ENCODE data around the gene MYH11.
"Not testable (repeated sequence)": the region's sequence is repeated elsewhere in the genome, so short reads cannot be mapped to it uniquely, and the experiment has no call there.

Gene MYH11

DNA sequence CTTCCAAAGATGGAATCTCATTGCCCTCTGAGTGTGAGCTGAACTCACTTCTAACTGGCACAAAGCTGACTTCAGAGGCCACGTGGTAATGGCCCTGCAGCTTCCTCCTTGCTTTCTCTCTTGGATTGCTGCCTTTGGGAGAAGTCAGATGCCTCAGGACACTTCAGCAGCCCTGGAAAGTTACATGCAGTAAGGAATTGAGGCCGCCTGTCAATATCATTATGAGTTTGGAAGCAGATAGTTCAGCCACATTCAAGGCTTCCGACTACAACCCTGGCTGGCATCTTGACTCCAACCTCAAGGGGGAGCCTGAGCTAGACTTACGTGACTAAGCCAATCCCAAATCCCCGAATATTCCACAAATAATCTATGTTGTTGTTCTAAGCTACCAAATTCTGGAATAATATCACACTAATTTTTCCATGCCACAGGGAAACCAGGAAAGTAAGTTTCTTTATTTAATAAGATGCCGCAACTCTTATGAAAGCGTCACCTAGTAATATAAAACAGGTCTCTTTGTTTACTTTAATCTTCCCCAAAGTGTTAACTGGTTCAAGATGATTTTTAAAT is 18.0 kb upstream of the MYH11 start:
- DNase-seq: no peak

DNA sequence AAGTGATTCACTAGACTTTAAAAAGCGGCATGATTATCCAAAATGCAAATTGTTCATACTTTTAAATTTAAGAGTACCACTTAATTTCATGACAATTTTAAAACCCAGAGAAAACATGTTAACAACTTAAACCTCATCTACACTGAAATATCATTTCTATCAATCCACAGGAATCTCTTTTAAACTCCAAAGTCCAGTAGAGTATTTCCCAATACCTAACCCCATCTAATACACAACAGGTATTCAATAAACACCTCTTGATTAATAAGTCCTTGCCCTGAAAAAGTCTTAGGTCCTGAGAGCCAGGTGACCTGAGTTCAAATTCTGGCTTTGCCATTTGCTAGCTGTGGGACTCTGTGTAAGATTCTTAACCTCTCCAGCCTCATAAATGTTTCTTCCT is 16.9 kb upstream of the MYH11 start:
- no peak for DNase-seq

DNA sequence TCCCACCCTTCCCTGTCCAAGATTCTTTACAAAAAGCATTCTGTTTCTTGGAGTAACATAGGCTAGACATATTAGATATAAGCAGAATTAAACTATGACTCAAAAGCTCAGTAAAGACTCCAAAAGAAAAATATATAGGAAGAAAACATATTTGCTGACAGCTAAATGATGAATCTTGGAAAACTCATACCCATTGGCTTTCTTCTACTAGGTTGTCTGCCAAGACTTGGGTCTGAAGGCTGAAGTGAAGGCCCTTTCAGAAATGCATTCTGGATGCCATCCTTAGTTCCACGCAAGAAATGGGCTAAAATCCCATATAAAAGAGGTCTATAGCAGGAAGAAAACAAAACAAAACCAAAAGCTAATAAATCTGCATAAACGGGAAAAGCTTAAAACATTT is 16.5 kb upstream of the MYH11 start:
- no peak for DNase-seq

DNA sequence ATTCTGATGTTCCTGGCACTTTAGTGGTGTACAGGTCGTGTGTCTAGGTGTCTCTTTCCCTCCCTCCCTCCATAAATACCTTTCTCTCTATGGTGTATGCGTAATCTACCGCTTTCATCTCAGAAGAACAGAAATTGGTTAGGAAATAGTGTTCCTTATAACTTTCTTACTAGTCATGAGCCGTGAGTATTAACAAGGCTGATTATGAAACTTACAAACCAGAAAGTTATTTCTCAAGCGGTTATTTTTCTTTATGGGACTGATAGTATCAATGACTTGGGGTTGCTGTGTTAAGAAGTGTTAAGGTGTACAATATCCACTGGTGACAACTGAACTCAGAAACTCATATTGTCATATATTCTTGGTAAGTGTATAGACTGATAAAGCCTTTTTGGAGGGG is 13.2 kb upstream of the MYH11 start:
- DNase-seq: no peak

DNA sequence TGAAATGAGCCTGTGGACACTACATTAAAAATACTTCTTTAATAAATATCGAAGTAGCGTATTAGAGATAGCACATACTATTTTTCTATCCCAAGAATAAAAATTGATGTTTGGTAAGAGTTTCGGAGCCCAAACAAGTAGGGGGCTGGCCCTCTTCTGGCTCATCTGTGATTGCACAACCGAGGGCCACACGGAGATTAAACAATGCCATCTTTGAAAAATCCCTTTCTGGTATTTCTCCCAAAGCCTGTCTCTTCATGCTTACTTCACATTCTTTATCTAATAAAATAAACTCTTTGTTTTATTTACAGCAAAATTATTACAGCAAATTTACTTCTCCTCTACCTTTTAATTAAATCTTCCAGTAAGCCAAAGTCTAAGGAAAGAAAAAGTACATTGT is 9.6 kb upstream of the MYH11 start:
- DNase-seq: no peak

DNA sequence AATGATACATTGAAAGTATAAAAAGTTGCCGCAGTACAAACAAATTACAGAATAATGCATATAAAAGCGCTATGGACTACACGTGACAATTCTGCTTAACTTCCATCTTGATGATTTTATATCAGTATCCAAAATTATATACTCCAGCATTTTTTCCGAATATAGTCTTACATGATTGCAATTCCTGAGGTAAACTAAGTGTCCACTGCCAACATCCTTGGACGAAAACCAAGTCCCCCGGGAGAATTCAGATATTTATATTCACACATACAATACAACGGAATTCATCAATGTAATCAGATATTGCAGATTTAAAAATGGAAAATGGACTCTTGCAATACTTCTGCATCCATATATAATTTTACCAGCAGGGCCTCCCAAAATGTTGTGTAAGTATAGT is 8.9 kb upstream of the MYH11 start:
- no peak for DNase-seq

DNA sequence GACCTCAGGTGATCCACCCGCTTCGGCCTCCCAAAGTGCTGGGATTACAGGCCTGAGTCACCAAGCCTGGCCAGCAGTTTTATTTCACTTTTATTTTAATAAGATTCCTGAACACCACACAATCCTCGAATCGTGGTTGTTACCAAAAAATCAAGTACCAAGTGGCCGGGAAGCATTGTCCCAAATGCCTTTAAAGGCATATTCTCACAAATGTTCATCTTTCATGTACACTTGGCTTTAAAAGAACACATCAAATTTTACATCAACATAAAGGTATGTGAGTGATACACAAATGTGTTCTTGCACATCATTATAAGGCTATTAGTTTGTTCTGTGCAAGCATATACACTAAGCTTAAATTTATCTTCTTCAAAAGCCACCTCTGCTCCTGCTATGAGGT is 8.1 kb upstream of the MYH11 start:
- no peak for DNase-seq

DNA sequence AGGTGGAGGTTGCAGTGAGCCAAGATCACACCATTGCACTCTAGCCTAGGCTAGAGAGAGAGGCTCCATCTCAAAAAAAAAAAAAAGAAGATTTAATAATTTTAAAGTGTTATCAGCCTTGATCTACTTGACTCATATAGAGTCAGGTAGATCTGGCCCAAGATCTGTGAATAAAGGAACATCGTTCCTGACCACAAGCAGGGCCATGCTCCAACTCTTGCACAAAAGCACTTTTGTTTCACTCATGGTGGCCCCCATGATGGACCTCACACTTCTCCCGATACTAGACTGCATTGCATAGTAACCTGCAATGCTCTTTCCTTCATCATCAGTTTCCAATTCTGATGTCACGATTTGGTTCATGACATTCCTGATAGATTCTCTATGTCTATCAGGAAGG is 5.2 kb upstream of the MYH11 start:
- DNase-seq: no peak

DNA sequence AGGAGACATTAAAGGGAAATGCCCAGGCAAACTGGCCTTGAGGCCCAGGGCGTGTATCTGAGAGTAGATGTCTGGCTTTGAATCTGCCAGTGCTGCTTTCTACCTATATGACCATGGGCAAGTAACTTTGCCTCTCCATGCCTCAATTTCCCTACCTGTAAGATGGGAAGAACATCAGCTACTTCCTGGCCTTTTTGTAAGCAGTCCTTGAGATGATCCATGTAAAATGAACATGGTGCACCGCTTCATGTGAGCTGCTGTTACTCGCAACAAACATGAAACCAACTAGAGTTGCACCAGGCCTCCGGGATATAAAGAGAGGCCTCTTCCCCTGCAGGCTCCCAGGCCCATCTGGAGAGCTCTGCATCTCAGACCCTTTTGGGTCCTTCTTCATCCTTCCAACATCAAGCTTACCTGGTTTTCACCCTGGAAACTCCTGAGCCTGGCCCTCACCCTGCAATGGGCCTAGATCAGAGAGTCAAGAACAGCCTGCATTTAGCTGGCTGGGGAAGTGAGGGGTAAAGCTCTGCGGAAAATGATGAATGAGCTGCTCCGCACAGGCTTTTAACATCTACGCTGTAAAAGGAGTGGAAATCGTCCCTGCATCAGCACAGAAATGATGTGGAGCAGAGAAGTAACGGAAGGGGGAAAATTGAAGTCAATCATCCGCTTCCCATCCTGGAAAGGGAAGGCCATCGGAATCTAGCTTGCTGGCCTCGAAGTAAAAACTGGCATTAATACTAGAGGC is 2.3 kb upstream of the MYH11 start:
- no peak for DNase-seq

DNA sequence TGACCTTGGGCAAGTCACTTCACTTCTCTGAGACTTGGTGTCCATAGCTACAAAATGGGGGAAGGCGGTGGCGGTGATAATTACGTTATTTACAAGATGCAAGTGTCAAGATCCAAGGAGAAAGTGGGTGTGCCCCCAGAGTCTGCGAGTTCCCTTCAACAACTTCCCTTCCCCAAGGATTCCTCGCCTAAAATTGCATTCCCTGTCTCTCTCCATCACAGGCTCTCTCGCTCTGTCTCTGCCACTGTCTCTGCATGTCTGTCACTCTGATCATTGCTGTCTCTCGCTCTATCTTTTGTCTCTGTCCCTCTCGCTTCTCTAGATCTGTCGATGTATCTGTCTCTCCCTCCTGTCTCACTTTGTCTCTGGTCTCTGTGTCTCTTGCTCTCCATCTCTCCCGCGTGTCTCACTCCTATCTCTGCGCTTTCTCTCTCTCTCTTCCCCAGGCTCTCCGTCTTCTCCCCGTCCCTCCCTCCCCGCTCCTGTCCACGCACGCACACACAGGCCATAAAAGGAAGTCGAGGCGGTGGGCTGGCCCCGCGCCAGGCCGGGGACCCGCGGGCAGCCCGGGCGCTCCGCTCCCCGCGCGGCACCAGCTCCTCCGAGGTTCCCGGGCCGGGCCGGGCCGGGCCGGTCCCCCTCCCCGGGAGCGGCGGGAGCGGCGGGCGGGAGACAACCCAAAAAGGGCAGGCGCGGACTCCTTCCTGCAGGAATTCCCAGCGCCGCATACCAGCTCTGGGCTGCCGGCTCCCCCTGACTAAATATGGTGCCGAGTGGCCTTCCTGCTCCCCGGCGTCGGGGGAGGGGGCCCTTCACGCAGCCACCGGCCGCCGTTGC is 1.1 kb upstream of the MYH11 start:
- no peak for DNase-seq

DNA sequence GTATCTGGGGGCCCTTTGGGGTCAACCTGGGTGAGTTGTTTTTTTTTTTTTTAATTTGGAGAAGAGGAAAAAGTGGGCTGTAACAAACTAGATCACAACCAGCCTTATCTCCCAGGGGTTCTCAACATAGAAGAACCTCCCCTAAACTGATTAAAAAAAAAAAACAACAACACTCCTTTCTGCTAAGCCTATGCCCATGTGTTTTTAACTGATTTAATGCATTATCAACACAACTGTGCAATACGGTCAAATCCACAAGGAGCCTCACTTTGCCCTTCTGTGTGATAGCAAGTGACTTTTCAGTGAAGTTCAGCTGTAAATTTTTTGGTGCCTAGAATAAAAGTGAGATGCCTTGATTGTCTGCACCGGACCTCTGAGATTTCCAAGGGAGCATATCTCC is 646 bp downstream of the MYH11 start:
- DNase-seq: no peak

DNA sequence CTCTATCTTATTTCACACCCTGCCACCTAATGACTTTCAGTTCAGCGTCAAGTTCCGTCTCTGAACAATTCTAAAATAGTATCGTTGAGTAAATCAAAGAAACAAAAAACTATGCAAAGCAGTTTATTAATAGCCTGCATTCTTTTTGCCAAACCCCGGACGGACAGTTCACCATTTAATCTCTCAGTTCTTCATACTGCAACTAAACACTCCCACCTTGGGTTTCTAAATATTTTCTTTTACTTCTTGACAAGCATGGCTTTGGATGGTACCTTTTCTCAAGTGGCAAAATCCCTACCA is 1.2 kb downstream of the MYH11 start:
- DNase-seq: no peak

DNA sequence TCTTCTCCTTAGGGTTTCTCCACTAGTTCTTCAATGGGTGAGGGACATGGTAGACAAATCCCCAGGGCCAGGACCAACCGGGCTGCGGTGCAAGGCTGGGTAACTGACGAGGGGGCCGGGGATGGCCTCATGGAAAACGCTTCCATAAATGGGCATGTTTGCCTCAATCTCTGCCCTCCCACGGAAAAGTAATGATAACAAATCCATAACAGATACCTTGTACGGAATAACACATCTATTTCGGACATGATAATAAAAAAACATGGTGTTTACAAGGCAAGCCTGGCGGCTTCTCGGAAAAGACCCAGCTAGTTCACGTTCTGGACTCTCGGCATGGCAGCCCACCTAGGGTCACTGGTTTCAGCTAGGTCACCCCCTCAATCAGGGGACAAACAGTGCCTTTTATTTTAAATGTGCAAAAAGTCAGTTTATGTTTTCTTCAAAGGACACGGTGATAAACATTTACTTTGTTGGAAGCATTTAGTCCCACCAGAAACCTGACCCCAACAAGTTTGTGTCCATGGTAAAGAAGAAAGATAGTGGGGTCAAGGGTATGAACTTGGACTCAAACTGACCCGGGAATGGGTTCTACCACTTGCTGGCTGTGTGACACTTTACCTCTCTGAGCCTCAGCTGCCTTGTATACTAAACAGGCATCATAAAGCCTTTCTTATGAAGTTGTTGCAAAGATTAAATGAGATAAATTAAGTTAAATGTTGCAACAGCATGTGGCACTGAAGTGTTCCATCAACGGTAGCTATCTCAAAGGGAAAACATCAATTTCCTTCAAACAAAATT is 1.7 kb downstream of the MYH11 start:
- DNase-seq: no peak

DNA sequence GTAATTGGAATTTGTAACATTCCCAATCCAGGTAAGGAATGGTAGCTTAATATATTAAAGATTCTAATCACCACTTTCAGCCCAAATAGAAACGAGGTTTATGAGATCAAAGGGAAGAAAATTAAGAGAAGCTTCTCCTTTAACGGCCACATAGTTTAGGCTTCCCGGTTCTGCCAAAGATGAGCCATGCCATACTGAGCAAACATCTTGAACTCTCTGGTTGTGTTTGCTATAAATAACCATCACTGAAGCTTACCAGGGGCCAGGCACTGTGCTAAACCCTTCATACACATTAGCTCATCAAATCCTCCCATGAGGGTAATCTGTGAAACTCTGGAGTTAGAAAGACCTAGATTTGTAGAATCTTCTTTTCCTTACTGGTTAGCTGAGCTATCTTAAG is 2.8 kb downstream of the MYH11 start:
- DNase-seq: no peak

DNA sequence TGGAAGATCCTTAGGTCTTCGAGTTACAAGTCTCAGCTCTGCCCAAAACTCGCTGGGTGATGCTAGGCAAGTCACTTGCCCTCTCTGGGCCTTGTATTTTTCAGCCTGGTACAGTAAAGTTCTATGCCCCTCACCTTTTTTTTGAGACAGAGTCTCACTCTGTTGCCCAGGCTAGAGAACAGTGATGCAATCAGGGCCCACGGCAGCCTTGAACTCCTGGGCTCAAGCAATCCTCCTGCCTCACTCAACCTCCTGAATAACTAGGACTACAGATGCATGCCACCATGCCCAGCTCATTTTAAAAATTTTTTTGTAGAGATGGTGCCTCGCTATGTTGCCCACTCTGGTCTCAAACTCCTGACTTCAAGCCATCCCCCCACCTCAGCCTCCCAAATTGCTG is 3.8 kb downstream of the MYH11 start:
- DNase-seq: no peak

DNA sequence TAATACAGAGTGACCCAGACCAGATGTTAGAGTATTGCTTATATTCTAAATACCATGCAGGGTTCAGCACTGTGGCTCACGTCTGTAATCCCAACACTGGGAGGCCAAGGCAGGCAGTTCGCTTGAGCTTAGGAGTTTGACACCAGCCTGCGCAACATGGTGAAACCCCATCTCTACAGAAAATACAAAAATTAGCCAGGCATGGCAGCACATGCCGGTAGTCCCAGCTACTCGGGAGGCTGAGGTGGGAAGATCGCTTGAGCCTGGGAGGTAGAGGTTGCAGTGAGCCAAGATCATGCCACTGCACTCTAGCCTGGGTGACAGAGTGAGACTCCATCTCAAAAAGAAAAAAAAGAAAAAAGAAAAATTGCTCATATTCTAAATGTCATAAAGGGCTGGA is 6.3 kb downstream of the MYH11 start:
- not testable (repeated sequence) for DNase-seq

DNA sequence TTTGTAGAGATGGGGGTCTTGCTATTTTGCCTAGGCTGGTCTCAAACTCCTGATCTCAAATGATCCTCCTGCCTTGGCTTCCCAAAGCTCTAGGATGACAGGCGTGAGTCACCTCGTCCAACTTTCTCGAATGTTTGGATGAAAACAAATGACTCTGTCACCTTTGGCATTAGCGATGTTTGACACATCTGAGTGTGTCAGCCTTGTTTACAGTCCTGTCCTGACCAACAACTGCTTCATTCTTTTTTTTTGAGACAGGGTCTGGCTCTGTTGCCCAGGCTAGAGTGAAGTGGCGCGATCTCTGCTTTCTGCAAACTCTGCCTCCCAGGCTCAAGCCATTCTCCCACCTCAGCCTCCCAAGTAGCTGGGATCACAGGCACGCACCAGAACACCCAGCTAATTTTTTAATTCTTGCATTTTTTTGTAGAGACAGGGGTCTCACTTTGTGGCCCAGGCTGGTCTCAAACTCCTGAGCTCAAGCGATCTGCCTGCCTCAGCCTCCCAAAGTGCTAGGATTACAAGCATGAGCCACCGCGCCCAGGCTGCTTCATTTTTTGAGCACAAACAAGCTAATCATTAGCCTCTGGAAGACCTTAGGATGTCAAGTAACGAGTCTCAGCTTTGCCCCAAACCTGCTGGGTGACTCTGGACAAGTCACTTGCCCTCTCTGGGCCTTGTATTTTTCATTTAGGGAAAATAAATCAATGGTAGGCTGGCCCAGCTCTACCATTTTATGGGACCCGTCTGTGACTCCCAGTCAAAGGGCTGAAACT is 7.4 kb downstream of the MYH11 start:
- no peak for DNase-seq

DNA sequence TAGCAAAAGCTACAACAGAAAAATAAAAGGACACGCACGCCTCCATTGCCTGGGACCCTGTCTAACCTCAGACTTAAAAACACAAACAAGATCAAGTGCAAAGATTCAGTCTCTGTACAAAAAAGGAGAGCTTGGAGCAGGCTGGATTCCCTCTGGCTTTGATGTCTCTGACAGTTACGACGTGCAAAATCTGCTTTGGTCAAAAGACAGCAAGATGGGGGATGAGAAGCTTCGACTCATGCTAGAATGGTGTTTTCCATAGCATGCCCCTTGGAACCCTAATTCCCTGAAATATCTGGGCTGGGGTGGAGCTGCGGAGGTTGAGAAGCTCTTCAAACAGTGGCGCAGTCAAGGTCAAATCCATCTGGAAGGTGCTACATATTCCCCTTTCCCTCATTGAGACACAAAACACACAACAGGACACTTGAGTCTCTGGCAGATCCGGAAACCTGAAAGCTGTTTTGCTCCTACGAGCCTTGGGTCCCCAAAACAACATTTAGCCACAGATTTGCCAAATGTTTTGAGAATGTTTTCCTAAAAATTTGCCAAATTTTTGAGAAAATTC is 9.1 kb downstream of the MYH11 start:
- DNase-seq: no peak

DNA sequence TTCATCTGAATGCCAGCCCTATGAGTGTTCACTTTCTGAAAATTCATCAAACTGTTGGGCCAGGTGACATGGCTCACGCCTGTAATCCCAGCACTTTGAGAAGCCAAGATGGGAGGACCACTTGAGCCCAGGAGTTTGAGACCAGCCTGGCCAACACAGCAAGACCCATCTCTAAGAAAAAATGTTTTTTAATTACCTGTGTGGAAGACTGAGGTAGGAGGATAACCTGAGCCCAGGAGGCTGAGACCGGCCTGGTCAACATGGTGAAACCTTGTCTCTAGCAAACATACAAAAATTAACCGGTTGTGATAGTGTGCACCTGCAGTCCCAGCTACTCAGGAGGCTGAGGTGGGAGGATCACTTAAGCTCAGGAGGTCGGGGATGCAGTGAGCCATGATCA is 10.3 kb downstream of the MYH11 start:
- no peak for DNase-seq

DNA sequence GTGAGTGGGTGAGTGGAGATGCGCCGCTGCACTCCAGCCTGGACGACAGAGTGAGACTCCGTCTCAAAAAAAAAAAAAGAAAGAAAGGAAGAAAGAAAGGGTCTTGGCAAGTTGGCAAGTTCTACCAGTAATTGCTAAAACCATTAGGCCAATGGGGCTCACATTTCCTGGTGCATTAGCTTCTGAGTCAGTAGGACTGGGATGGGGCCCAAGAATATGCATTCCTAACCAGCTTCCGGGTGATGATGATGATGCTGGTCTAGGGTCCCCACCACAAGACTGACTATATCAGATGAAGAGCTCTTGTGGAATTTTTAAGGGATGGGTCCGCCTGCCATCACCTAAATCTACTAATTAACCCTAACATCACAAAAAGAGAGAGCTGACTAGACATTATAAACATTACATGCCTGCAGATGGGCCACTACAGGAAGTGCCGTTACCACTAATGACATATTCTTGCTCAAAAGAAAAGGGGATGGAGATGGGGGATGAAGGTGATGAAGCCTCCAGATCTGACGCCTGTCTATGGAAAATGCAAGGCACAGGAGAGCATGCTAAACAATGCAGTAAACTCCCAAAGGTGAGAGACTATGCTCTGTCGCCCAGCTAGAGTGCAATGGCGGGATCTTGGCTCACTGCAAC is 13.1 kb downstream of the MYH11 start:
- DNase-seq: no peak

DNA sequence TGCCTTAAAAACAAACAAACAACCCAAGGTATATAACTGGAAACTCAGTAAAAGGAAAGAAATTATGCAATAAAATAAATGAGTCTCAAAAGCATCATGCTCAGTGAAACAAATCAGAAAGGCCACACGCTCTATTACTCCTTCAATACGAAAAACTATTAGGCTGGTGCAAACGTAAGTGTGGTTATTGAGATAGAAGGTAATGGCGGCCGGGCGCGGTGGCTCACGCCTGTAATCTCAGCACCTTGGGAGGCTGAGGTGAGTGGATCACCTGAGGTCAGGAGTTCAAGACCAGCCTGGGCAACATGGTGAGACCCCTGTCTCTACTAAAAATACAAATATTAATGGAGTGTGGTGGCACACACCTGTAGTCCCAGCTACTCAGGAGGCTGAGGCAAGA is 17.6 kb downstream of the MYH11 start:
- not testable (repeated sequence) for DNase-seq

DNA sequence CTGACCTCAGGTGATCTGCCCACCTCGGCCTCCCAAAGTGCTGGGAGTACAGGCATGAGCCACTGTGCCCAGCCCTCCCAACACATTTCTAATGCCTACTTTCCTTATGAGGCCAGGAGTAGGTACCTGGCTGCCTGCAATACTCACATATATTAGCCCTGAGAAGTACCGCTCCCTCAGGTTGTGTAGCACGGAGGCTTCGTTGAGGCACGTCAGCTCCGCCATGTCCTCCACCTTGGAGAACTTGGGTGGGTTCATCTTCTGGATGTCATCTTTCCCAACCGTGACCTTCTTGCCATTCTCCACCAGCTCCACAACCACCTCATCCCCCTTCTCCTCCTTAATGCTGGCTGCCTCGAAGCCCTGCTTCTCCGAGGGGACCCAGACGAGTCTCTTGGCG is 19.1 kb downstream of the MYH11 start:
- DNase-seq: no peak

Measured in CD4-positive, alpha-beta T cell treated with Interleukin-15 for 1 hour (primary cell).